Left colon (tissue), 2 donors: ENCODE measurements around the gene LGALSL. TPM values are rescaled to one million over a fixed set of nuclear protein-coding genes. Genes with fewer than 3 reads are reported as not detected.

Experiments used
- ATAC-seq: fragments of 200-7000 bp; cut with Tn5 transposase; one replicate; pipeline ENCODE4 v1.9.1; 2020; ENCODE audit warnings: mild to moderate bottlenecking, moderate library complexity
- DNase-seq, 2 donors: peaks; one replicate each; pipeline ENCODE4 v3.0.0-alpha.2; 2020
- intact Hi-C, 2 donors: fragments of 100-400 bp; cut with DNase I in 1 of 2; cut with micrococcal nuclease in 1 of 2; formaldehyde crosslinking; loops; one replicate each; pipeline versions ENCODE4 v1.11.2 to v1.14.0; 2022; cut with DNase I, micrococcal nuclease
- total RNA-seq, 2 donors: library from RNA; stranded (reverse); fragmentation: NEBNext Ultra II Directional; extraction: Animal tissue kit (Norgen Biotek cat#: 25700); gene quantifications; one replicate each; pipeline ENCODE4 v1.2.1, GENCODE V29; 2021
- donor health status: DM: no; HTN: no; CAD: no.
- donor health status: DM: yes; HTN: yes; CAD: no.

The LGALSL gene
- total RNA-seq, 2 donors from 2014 or later: 43.6 to 45.5 TPM

DNA sequence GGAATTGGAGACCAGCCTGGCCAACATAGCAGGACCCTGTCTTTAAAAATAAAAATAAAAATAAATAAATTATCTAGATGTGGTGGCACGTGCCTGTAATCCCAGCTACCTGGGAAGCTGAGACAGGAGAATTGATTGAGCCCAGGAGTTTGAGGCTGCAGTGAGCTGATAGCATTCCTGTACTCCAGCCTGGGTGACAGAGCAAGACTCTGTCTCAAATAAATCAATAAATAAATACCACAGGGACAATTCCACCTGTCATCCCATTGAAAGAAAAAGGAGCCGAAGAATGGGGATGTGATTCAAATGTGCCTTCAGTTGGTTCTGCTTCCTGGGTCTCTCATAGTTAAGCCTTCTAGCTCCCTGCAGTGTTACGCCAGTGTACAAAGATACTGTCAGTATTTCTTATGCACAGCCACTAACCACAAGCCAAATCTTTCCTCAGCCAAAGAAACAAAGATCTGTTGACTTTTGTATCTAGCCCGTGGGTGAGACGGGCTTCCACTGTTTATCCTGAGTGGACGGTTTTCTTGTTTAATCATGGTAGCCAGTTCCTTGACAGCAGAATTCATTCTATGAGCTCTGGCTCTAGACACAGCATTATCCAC lies 12.6 kb downstream of the LGALSL start:
- DNase-seq: no peak
- ATAC-seq: no peak
- intact Hi-C loops: no loop called here

DNA sequence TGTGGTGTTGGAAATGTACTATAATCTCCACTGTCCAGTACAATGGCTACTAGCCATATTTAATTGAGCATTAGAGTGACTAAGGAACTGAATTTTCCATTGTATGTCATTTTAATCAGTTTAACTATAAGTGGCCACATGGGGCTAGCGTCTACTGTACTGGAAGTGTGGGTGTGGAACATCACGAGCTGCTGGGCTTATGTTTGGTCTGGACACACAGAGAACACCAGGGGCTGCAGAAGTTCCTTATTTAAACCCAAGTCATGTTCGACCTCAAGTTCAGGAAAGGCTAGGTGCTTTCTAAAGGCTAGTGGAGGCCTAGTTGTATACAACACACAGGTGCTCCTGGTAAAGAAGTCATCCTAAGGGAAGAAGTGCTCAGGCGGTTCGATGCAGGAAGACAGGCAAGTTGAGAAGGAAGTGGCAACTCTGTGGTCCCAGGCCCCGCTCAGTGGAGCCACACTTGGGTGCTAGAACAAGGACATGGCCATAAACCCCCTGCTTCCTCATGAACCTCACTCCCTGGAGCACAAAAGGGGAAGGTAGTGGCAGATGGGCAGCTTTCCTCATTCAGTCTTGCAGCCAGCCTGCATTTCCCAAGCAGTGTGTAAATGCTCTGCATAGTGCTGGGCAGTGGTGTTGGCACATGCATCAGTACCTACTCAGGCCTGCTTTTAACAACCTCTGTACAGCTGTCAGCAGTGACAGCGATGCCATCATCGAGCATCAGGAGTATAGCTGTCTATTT lies 13.3 kb downstream of the LGALSL start:
- DNase-seq (no peak), ATAC-seq (peak; percentile 27)
- intact Hi-C loops: no loop called here

DNA sequence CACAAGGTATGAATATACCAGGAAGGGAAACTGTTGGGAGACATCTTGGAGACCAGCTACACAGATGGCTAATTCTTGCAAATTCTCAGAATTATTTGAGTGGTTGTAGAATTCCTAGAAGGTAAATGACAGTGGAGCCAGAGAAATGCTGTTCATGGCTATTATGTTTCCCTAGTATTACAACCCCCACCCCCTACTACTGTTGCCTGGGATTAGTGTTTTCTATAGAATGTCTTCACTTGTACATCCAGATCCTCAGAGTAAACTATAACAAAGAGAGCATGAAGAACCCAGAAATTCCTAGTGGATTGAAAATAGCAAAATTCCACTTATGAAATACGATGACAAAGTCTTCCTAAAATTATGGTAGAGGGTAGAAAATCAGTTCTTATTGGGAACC lies 15.3 kb downstream of the LGALSL start:
- intact Hi-C loops: no loop called here
- DNase-seq (no peak), ATAC-seq (no peak)

DNA sequence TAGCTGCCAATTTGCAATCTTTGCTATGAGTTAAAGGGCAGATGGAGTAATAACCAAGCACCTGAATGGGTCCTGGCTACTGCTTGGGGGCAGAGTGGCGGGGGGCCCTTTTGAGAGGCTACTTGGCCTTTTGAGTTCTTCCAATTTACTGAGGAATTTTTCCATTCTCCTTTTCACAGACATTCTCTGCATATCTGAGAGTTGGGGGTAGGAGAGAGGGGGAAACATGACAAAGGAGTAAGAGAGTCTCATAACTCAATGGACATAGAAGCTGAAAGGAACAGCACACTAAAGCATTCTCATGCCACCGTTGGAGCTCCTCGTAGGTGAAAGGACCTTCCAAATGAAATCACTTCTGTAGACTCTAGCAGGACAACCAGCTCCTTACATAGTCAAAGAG lies 16.1 kb downstream of the LGALSL start:
- ATAC-seq: no peak
- intact Hi-C loops: no loop called here
- no peak for DNase-seq

DNA sequence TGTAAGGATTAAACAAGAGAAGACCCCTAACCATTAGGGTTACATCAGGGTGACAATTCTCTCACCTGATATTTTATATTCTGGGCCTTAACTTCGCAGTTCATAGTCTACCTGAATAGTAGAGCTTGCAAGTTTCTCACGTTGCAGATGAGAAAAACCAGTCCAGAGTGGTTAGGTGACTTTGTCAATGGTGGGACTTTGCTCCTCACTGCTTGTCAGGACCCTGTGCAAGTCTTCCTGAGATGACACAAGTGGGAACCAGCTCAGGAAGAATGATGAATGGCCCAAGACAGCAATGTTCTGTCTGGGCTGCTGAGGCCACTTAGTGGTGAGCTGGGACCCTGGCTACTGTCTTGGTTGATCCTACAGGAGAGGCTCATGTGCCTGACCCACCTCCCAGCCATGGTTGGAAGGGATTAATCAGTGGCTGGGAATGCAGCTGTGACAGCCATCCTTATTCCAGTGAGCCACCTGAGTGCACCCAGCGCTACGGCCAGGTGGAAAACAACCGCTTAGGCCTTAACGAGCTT lies 16.9 kb downstream of the LGALSL start:
- intact Hi-C loops: no loop called here
- DNase-seq (no peak), ATAC-seq (no peak)

DNA sequence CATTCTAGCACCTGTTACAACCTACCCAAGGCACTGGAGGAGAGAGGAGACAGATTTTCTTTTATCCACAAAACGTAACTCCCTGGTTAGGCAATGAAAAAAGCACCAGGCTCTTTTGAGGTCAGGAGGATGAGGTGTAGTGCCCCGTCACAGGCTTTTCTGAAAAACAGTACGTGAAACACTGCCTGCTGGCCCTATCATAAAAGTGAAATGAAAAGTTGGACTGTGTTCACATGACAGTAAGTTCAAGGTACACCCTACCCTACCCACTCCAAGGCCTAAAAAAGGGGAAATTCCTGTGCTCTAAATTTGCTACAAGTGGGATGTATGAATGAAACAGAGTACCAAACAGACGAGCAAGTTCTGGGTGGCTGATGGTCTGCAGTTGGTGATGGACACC lies 17.6 kb downstream of the LGALSL start:
- no peak for DNase-seq
- ATAC-seq: peak; percentile 87
- intact Hi-C loops: no loop called here

DNA sequence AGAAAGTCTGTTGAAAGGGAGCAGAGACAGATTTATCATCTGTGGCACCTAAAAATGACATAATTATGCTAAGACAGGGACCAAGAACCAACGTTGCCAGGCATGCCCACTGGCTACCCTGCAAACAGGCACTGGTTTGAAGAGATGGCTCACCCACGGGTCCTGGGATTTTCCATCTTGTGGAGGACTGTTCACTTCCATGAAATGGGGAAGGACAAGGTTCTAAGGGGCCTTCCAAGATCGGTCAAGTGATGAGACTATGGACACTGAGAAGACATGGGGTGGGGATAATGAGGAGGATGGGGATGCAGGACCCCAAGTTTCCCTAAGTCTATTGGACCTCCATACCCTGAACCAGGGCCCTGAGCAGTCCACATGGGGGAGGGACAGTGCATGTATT lies 18.9 kb downstream of the LGALSL start:
- DNase-seq (no peak), ATAC-seq (no peak)
- intact Hi-C loops: no loop called here

DNA sequence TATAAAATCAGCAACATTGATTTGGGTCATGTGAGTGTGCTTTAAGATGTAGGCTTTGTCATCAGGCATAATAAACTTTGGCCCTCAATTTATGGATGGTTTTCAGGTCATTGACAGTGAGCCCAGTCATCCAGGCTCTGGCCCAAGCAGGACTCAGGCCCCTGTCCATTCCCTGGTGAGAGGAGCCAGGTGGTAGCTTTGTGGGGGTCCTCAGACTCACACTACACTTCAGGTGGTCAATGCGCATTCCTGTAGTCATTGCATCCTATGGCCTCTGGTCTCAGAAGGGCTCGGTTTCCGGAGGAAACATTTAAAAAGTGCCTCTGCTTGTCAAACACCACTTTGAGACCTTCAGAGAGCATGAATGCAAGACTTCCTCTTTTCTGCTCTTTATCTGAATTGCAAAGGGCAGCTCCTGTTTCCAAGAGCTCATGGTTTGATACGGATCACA lies 20.2 kb downstream of the LGALSL start:
- no peak for ATAC-seq
- no peak for DNase-seq
- intact Hi-C loops: no loop called here

DNA sequence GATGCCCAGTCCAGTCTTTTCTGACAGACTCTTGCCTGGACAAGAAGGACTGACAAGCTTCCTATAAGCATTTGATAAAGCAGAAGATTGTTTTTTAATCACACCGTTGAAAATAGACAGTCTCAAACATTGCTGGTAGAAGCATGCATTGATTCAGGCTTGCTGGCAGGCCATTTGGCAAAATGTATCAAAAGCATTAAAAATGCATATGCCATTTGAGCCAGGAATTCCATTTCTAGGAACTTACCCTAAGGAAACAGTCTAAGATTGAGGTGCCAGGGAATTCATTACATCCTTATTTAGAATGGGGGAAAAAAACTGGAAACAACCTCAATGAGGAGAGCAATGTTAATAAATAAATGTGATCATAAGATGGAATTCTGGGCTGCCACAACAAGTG lies 20.7 kb downstream of the LGALSL start:
- no peak for ATAC-seq
- DNase-seq: no peak
- intact Hi-C loops: loop anchor here in 1 of 2 donors (5.0 kb wide), 1 partner anchor 142 kb away; no protein-coding TSS in a partner anchor

DNA sequence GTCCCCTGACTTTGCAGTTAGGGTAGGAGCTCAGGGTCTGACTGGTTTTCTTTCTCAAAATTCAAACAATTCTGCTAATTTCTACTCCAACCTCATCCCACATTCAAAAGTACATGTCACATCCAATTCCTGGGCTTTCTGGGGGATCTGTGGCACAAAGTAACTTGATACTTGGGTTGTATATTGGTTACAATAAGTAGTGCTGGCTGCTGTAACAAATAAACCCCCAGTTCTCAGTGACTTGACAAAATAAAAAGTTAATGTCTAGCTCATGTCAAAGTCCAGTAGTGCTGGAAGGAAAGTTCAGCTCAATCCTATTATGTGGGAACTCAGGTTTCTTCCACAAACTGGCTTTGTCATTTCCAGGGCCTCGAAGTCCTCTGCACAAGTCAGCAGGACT lies 23.1 kb downstream of the LGALSL start:
- DNase-seq (no peak), ATAC-seq (no peak)
- intact Hi-C loops: loop anchor here in 1 of 2 donors (5.0 kb wide), 1 partner anchor 145 kb away; no protein-coding TSS in a partner anchor

DNA sequence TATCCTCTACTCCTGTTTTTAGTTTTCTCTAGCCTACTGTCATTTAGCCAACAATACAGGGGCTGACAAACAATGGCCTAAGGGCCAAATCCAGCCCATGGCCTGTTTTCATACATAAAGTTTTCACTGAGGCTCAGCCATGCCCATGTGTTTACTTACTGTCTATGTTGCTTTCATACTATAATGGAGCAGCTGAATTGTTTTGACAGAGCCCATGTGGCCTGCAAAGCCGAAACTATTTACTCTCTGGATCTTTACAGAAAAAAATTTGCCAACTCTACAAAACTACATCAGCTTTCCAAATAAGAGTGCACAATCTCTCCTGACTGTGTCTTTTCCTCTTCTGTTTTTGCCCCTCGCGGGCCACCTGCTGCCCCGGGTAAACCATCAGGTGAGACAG lies 24.0 kb downstream of the LGALSL start:
- no peak for DNase-seq
- intact Hi-C loops: loop anchor here in 1 of 2 donors (5.0 kb wide), 1 partner anchor 146 kb away; no protein-coding TSS in a partner anchor
- no peak for ATAC-seq

DNA sequence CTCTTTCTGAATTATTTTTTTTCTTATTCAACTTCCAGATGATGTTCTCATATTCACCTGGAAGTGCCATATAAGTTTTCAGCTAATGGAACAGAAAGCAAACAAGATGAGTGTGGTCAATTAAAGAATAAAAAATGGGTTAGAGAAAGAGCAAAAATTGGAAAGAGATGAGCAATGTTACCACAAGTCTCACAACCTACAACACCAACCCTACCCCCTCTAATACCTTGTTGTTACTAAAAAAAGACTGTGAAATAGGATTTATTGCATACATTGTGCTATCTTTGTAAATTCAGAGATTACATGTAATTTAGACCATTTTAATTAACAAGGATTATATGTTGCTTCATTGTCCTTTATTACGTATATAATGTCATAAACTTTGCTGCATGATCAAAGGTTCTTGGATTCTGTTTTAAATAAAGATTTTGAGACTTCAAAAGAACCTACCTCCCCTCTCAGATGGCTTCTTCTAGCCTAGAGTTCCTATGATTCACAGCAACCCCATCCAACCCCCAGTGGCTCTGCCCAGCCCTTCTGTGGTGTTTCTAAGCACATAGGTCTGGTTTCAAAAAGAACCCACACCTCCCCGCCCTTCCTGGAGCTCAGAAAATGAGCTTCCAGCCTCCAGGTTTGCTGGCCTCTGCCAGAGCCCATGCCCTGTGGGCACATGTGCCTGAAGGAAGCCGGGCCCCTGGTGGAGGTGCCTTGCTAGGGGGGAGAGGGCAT lies 24.7 kb downstream of the LGALSL start:
- peak; percentile 36 for ATAC-seq
- no peak for DNase-seq

DNA sequence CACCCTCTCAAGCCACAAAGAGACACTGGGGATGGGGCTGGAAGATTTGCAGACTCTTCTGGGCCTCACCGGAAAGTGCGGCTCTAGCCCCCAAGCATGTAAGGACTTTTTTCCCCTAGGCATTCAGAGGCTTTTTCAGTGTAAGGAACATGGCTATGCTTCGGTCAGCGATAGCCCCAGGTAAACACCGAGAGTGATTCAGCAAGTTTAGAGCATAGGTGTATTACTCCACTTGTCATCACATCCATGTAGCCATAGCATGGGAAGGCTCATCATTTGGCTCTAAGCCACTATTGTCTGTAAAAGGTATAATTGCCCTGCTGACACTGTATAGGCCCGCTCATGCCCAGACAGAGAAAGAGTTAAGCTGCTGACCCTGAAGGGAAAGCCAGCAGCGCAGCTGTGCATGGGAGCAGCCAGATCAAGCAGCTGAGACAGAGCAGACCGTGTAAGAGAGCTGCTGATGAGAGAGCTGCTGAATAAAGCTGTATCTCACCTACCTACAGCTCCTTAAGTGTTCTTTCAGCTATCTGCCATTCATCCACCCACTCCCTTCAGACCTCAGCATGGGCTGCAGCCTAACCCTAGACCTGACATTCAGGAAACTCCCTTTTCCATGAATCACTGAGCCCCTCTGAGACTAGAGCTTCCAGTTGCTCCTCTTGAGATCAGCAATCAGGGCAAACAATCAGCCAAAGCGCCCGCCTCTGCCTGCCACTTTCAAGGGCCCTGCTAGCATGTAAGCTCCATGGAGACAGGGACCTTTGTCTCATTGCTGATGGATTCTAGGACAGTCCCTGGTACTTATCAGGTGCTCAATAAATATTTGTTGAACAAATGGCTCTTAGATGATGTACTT lies 25.5 kb downstream of the LGALSL start:
- DNase-seq (no peak), ATAC-seq (no peak)
- intact Hi-C loops: loop anchor here in 1 of 2 donors (5.0 kb wide), 1 partner anchor 147 kb away; no protein-coding TSS in a partner anchor

More for the DNA sequence above, 24.7 kb downstream of the LGALSL start:
- intact Hi-C loops: loop anchor here in 1 of 2 donors (5.0 kb wide), 1 partner anchor 146 kb away; no protein-coding TSS in a partner anchor

DNA sequence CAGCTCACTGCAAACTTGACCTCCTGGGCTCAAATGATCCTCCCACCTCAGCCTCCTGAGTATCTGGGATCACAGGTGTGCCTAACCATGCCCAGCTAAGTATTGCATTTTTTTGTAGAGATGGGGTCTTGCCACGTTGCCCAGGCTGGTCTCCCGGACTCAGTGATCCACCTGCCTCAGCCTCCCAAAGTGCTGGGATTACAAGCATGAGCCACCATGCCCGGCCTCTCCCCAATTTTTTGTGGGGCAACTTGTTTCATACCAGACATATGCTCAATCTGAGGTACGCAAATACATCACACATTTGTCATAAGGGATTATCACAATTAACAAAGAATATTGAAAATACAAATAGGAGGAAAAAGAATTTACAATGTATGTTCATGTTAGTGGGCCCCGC lies 27.7 kb downstream of the LGALSL start:
- no peak for ATAC-seq
- DNase-seq: no peak
- intact Hi-C loops: no loop called here

DNA sequence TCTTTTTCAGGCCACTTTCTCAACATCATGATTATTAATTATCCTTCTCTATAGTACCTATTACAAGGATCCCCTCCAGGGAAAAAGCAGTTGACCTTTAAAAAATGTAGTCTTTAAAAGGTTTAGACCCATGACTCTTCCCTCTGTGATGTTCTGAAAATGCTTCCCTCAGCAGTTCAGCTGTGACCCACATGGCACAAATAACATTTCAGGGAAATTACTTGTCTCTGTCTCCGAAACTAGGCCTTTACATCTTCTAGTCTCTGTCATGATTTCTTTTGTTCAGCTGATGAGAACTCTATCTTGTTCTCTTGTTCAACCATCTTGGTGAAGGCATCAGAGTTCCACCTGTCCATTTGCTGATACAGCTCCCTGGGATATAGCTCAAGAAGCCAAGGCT lies 28.3 kb downstream of the LGALSL start:
- intact Hi-C loops: no loop called here
- DNase-seq (no peak), ATAC-seq (no peak)

DNA sequence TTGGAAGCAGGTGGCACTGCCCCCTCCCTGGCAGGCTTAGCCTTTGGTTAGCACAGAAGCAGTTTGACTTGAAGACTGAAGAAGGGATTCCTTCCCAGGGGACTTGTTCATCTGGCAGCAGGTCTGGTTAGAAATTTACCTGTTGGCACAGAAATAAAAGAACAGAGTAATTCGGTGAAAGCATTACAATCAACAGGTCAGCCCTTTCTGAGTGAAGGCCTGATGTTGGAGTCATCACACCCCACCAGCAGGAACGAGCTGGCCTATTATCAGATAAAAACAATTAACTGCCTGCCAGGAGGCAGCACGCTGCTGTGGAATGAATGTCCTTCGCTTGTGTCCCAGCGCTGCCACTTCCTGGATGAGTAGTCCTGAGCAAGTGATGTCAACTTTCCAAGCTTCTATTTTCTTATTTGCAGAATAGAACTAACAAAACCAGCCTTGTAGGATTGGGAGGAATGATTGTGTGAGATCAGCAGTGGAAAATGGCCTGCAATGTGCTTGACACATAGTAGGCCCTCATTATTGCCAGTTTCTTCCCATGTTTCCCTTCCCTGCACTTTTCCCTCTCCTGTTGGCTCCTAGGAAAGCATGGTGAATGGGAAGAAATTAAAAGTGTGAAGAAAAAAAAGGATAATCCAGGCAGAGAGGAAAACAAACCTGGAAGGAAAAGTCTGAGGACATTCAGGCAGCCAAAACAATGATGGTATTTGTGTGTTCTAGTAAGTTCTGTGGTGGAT lies 29.0 kb downstream of the LGALSL start:
- peak; percentile 36 to 42 for DNase-seq
- ATAC-seq: peak; percentile 81
- intact Hi-C loops: no loop called here

DNA sequence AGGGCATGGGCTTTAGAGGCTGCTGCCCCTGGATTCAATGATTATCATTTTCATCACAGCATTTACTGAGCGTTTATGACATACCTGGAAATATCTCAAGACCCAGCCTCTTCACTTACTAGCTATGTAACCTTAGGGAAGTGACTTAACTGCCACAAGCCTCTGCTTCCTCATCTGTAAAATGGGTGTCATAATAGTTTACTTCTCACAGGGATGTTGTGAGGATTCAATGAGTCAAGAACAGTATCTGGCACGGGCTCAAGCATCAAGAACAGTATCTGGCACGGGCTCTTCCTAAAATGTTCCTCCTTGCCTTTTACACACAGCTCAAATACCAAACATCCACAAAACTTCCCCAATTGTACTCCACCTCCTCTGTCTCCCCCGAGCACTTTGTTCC lies 31.4 kb downstream of the LGALSL start:
- DNase-seq (no peak), ATAC-seq (no peak)
- intact Hi-C loops: loop anchor here in 1 of 2 donors (5.0 kb wide), 2 partner anchors 153 to 438 kb away; no protein-coding TSS in a partner anchor

DNA sequence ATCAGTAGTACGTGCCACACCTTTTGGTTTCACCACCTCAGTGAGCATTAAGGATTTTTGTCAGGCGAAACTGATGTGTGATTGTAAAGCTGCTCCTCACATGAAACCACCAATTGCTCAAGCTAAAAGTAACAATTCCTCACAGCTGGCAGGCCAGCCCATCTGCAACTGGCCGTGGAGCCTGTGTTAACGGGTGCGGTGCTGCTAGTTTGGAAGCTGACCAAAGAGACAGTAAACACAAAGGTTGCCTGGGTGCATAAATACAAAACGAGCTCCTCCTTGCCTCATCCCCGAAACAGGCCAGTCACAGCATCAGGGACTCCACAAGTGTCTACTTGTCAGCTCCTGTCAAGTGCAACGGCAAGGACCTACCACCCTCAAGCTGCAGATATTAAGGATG lies 32.0 kb downstream of the LGALSL start:
- no peak for DNase-seq

More for the DNA sequence above, 32.0 kb downstream of the LGALSL start:
- ATAC-seq: peak; percentile 14
- intact Hi-C loops: loop anchor here in 1 of 2 donors (5.0 kb wide), 2 partner anchors 154 to 439 kb away; no protein-coding TSS in a partner anchor
